HG02852 (cell line): ENCODE data around the gene BBLN.
"Not testable (repeated sequence)": the region's sequence is repeated elsewhere in the genome, so short reads cannot be mapped to it uniquely, and the experiment has no call there.

Experiments
- ATAC-seq: cut with Tn5 transposase; IDR thresholded peaks from one replicate; pipeline ENCODE4 v1.9.1; 2021; ENCODE audit warnings: mild to moderate bottlenecking, moderate library complexity; ENCODE audit not compliant: unreplicated experiment

The BBLN gene

DNA sequence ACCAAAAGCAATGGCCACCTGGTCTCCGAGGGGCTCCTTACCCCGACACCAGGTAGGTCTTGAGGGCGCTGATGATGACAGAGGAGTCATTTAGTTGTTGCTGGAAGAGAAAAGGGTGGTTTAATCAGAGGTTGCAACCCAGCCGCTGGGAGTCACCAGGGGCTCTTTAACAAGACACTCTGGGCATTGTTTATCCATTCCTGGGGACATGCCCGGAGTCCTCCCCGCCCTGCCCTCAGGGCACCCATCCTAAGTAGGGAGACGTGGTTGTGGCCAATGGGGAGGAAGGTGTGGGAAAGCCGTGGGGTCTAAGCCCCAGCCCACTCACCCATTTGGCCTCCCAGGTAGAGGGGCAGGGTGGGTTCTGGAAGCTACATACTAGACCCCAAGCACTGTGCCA is 35.6 kb upstream of the BBLN start:
- ATAC-seq = no peak

DNA sequence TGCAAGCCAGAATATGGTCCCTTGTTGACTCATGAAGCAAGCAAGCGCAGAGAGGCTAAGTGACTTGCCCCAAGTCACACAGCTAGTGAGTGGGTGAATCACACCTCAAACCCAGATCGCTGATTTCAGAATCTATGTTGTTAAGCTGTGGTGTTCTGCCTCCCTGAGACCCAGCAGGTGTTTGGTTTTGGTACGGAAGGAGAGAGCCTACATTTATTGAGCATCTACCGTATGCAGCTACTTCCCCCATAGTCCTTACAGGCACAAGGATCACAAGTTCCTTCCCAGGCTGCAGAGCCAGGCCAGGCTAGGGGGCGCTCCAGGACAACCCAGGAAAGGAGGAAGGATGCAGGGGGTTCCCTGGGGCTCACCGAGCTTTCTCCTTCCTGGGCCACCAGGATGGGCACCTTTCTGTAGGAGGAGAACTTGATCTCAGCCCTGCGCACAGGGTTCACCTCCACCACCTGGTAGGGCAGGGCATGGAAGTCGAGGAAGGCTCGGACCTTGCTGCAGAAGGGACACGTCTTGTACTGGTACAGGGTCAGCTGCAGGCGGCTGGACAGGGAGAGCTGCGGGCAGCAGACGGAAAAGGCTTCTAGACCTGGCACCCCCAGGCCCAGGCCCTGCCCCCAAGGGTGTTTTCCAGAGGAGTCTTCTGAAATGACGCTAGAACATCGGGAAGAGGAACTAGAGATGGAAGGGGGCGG is 35.0 kb upstream of the BBLN start:
- no peak for ATAC-seq

DNA sequence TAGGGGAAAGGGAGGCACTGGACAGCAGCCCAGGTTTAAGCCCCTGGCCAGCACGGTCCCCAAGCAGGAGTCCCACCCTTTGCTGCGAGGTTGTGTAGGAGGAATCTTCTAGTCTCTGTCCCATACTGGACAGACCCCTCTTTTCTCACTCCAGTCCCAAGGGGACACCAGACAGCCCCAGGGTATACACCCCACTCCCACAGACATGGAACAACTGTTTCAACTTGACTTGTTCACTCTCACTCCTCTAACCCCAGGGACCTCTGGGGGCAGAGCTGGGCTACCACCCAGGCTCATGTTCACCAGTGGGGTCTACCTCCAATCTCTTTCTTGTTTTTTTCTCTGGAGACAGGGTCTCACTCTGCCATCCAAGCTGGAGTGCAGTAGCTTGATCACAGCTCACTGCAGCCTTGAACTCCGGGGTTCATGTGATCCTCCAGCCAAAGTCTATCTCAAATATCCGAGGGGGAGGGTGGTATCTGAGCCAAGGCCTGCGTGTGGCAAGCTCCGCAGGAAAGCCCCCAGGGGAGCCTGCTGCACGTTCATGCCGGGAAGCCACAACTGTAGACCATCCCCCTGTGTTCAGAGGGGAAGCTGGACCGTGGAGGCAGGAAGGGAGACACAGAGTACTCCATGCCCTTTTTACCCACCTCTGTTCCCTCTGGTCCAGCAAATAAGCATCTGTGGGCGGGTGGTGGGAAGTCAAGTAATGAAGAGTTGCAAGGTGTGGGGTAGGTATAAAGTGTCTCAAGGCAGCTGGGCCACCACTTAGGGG is 34.3 kb upstream of the BBLN start:
- no peak for ATAC-seq

DNA sequence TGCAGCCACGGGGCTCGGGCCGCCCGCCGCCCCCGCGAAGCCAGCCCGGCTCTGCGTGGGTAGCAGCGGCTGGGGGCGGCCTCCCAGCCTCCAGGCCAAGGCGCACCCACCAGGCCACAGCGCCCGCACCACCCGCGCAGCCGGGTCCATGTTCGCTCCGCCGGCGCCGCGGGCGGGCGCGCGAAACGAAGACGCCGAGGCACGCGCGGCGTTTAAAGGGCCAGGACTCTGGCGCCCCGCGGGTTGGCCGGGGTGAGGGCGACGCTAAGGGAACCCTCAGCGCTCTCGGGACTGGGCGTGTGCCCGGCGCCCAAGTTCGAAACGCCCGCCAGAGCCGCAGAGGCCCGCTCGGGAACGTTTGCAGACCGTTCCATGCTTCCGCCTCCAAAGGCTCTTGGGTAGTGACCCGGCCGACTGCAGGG is 32.5 kb upstream of the BBLN start, which contains the start of gene PTGES2:
Gene PTGES2, minus strand, starts transcription at position 162 of the 422 bp plus-strand sequence. Its CDS starts 12 bp downstream, at position 150.
- ATAC-seq = peak; percentile 46

DNA sequence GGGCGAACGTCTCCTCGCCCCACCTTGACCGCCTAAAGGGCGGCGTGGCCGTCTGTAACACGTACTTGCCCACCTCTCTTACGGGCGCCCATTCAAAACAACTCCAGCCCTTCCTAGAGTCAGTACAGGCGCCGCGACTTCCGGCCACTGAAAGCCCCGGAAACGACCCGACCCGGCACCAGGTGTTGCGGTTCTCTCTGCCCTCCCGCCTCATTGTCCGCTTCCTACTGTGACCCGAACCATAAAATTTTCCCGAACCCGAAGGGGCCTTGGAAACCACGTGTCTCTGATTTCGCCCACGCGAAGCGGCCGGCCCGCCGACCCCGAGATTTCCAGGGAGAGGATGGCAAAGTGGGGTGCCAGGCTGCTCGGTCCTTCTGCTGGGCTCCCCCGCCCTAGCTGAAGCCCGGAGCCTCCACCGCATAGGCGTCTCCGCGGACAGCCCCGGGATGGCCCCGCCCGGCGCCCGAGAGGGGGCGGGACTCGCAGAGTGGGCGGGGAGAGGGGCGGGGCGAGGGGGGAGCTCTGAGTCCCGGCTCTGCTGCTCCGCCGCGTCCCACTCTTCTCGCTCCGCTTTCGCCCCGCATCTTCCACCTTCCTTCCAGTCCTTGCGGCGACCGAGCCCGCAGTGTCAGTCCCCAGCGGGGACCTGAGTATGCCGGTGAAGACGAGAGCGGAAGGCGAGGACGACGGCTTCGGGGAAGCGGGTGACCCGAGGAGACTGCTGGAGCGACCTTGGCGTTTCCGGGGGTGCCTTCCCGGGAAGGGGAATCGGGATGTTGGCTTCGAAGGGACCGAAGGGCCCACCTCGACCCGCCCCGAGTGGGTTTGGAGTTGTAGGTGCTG is 31.9 kb upstream of the BBLN start:
- peak; percentile 57 for ATAC-seq

DNA sequence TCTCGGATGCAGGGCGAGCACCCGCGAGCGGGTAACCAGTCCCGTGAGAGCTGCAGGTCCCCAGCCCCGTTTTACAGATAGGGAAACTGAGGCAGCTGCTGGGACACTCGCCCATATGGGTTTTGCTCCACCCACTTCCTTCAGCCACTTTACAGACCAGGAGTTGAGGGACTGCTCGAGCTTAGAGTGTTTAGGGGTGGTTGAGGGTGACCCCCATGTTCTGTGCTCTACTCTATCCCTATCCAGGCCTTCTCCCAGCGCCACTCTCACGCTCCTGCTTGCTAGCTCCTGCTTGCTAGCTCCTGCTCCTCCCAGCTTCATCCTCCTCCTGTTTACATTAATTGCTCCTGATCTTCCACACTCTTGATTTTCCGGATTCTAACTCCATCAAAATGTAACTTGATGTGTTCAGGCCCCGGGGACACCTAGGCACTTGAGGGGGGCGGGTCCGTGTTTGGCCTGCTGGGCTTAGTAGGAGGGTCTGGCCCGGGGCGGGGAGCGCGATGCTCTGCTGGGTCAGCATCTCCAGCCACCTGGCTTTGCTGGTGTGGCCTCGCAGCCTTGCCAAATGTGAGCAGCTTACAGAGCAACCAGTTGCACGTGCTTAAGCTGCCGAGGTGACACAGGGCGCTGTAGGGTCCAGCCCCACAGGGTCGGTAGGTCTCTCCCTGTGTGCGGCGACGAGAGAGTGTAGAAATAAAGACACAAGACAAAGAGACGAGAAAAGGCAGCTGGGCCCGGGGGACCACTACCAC is 31.1 kb upstream of the BBLN start:
- ATAC-seq = no peak

DNA sequence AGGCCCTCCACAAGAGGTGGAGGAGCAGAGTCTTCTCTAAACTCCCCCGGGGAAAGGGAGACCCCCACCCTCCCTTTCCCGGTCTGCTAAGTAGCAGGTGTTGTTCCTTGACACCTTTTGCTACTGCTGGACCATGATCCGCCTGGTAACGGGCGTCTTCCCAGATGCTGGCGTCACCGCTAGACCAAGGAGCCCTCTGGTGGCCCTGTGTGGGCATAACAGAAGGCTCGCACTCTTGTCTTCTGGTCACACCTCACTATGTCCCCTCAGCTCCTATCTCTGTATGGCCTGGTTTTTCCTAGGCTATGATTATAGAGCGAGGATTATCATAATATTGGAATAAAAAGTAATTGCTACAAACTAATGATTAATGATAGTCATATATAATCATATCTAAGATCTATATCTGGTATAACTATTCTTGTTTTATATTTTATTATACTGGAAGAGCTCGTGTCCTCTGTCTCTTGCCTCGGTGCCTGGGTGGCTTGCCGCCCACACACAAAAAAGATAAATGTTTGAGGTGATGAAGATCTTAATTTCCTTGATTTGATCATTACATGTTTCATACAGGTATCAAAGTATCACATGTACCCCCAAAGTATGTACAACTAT is 30.0 kb upstream of the BBLN start:
- ATAC-seq = not testable (repeated sequence)

DNA sequence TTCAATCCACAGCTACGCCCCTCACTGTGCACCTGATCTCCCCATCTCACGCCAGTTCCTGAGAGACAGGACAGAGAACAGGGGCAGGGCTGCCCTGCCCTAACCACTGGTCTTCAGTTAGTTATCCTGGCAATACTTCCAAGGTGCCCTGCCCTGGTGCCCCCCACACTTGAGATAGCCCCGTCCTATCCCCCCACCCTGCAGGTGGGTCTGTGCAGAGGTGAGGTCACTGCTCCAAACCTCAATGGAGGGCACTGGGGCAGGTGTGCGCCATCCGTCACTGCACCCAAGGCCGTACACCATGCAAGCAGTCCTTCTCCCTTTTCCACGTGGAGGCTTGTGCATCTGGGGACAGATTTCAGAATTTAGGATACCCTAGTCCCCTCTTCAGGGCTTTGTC is 29.4 kb upstream of the BBLN start:
- not testable (repeated sequence) for ATAC-seq

DNA sequence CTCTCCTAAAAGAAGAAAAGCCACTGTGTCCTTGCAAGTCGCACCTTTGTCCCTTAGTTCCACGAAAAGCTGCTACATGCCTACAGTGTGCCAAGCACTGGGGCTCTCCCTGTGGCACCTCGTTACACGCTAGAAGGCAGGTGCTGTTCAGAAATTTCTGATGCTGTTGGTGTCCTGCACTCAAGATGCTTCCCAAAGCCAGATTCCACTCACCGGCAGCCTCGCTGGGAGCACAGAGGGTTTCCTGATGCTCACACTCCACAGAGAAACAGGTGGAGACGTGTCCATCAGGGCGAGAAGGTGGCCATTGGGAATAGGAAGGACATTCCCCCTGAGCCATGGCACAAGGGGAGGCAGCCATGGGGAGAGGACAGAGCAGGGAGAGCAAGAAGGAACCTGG is 28.7 kb upstream of the BBLN start:
- ATAC-seq = not testable (repeated sequence)

DNA sequence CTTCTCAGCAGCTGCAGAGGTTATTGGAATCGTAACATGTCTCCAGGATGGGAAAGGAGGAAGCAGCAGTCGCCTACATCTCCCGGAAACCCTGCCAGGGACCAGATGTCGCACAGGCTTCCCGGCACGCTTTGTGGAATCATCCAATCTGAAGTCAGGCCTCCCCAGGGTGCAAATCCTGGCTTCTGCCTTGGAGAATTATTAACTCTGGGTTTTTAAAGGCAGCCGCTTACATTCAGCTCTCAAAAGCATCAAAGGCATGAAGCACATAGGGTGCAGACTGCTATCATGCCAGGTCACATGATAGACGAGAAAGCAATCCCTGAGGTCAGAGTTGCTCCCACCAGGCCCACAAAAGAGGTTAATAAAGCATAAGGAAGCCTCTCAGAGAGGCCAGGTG is 27.9 kb upstream of the BBLN start:
- not testable (repeated sequence) for ATAC-seq

DNA sequence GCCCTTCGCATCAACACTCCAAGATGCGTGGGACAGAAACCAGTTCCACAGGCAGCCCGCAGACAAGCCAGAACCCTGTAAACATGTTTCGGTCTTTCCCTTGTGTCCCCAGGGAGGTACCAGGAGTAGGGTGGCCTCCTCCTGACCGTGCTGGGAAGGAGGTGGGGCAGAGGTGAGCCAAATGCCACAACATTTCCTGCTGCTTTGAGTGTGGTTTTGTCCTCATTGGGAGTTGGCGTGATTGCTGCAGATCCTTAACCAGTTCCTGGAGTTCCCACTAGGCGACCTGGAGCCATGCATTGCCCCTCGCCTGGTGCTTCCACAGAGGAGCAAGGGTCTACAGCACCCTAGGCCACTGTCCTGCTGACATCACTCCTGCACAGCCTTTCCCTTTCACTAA is 24.5 kb upstream of the BBLN start:
- not testable (repeated sequence) for ATAC-seq

DNA sequence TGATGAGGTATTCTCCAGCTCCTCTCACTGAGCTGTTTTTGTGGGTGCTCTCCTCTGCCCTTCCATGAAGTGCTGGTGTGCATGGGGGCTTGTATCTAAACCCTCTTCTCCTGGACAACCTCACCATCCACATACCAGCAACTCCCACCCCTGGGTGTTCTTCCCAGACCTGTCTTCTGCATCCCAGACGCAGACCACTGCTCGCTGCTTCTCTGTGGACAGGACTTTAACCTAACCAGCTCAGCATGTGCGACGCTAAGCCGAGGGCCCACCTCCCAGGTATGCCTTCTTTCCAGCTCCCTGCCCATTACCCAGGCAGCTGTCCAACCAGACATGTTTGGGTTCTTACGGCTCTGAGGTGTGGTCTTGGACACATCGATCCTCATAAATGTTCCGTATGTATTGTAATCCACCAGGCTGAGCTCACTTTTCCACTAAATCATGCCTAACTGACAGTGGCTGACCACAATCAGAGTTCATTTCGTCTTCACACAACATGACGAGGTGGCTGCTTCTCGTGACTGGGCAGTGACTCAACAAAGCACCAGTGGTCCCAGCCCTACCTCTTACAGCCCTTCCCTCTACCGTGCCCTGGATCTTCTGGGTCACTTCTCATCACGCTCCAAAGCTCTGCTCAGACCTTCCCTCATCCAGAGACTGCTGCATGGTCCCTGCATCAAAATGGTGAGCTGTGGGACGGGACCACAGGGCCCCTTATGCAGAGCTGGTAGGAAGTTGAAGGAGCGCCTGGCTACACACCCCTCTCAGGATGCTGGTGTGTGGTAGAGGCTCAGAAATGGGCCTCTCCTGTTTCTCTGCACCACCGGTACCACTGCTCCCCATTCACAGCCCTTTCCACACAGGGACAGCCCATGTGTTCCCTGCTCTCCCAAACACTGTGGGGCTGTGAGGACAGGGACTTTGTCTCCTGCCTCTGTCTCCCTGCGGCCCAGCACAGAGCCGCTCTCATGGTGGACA is 23.0 kb upstream of the BBLN start:
- ATAC-seq = no peak

DNA sequence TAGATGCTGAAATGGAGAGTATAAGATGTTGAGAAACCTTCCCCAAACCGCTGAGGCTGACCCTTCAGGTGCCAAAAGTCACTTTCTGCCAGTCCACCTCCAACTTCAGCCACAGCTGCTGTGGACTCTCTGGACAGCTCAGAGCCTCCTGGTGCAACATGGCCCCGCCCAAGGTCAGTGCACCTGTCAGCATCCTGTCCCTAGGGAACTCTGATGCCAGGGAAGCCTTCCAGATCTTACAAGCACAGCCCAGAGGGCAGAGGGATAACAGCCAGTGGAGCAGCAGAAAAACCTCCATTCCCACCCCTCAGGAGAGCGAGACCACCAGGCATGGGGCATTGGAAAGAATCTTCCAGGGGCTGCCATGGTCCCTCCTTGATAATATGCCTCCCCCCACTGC is 22.1 kb upstream of the BBLN start:
- ATAC-seq = no peak

DNA sequence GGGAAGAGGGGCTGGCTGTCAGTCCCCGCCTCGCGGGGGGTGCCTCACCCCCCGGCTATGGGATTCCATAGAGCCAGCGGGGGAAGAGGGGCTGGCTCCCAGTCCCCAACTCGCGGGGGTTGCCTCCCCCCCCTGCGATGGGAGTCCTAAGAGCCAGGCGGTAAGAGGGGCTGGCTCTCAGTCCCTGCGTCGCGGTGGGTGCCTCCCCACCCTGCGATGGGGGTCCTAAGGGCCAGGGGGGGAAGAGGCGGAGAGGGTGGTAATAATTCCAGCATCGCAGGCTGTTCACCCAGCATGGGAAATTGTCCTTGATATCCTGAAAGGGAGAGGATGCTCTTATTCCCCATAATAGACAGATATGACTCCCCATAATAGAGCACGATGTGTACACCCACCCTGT is 20.4 kb upstream of the BBLN start:
- ATAC-seq = no peak

DNA sequence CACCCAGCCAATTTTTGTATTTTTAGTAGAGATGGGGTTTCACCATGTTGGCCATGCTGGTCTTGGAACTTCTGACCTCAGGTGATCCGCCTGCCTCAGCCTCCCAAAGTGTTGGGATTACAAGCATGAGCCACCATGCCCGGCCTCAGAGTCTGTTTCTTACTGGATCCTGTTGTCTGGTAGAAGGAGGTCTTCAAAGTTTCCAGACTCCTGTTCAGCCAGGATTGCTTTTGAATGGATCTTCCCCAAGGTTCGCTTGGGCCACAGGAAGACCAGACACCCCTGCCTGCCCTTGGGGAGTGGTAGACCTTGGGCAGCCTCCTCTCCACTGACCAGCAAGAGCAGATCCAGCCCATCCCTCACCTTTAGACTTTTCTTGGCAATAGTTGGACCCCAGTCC is 18.5 kb upstream of the BBLN start:
- no peak for ATAC-seq

DNA sequence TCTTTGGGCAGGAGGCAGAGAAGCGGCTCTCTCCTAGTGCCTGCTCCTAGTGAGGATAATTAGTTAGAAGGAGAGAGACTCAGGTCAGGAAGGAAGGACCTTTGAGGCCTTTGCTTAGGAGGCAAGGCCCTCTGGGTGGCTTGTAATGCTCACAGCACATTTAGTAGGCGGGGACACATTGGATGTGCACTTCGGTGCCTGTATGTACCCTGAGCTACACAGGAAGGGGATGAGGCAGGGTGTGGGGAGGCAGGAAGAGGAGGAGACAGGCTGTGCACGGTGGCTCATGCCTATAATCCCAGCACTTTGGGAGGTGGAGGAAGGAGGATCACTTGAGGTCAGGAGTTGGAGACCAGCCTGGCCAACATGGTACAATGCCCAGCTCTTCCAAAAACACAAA is 18.0 kb upstream of the BBLN start:
- no peak for ATAC-seq

DNA sequence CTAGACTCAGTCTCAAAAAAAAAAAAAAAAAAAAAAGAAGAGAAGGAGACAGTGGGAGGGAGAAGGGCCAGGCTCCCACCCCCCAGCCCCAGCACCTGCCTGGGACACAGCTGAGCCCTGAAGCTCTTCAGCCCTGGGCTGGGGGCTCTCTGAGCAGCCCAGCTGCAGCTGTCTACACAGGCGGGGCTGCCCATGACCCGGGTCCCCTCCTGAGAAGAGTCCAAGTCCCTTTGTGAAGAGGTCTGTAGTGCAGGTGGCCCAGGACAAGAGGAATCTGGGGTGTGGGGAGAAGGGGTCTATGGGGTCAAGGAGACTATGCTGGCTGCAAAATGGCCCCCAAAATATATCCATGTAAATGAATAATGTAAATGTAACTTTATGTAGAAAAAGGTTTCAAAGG is 17.5 kb upstream of the BBLN start:
- ATAC-seq = no peak

DNA sequence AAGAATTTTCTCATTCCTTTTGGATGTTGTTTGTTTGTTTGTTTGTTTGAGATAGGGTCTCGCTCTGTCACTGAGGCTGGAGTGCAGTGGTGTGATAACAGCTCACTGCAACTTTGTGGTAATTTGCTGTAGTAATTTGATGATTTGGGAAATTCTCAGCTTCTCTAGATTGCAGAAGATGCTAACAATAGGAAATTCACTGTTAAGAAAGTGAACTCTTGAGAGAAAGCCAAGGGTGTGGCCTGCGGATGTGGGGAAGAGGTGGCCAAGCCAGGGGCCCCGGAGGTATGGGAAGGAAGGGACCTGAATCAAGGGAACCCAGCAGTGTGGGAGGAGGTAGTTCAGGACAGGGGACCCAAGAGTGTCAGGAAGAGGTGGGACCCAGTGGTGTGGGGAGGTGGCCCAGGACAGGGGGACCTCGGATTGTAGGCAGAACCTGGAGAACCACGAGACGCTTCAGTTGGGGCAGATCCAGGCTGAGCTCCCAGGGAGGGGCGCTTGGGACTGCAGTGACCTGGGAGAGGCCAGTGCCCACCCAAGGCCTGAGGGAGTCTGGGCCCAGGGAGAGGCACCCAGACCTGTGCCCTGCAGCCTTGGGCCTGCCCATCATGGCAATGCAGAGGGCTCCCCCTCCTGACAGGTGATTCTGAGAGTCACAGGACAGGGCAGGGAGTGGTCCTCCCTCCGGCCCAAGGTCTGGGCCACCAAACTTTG is 16.4 kb upstream of the BBLN start:
- ATAC-seq = no peak
